Embryonic facial prominence (tissue), 1 donor: ENCODE data around the gene CLHC1.
"Not testable (repeated sequence)": the region's sequence is repeated elsewhere in the genome, so short reads cannot be mapped to it uniquely, and the experiment has no call there.

Experiments used
- DNase-seq: peaks from one replicate; pipeline ENCODE4 v3.0.0-alpha.2; 2016; ENCODE audit errors: extremely low spot score

CLHC1 gene

GRCh38 chr2:55232863-55233657 is 967 bp upstream of the CLHC1 start:
- DNase-seq: no peak

- DNase-seq: no peak
Observed at GRCh38 chr2:55231546-55232083, 478 bp downstream of the CLHC1 start.

- DNase-seq: no peak
Observed at GRCh38 chr2:55230551-55230950, 1.5 kb downstream of the CLHC1 start.

GRCh38 chr2:55229221-55229620 is 2.9 kb downstream of the CLHC1 start:
- DNase-seq: no peak

GRCh38 chr2:55228226-55228563 is 3.9 kb downstream of the CLHC1 start:
- DNase-seq: no peak

GRCh38 chr2:55227437-55228225 is 4.5 kb downstream of the CLHC1 start:
- DNase-seq: not testable (repeated sequence)

GRCh38 chr2:55225481-55226020 is 6.5 kb downstream of the CLHC1 start:
- DNase-seq: no peak

- DNase-seq: no peak
Observed at GRCh38 chr2:55224761-55225261, 7.3 kb downstream of the CLHC1 start.

- DNase-seq: no peak
Observed at GRCh38 chr2:55223958-55224760, 7.9 kb downstream of the CLHC1 start.

GRCh38 chr2:55213822-55214221 is 18.3 kb downstream of the CLHC1 start:
- no peak for DNase-seq

- no peak for DNase-seq
Observed at GRCh38 chr2:55204950-55205349, 27.1 kb downstream of the CLHC1 start.

- no peak for DNase-seq
Observed at GRCh38 chr2:55204536-55204935, 27.6 kb downstream of the CLHC1 start.

- DNase-seq: no peak
Observed at GRCh38 chr2:55200416-55200815, 31.7 kb downstream of the CLHC1 start.

- DNase-seq: no peak
Observed at GRCh38 chr2:55196526-55196925, 35.6 kb downstream of the CLHC1 start.

- not testable (repeated sequence) for DNase-seq
Observed at GRCh38 chr2:55191888-55192287, 40.2 kb downstream of the CLHC1 start.

- DNase-seq: not testable (repeated sequence)
Observed at GRCh38 chr2:55186837-55187236, 45.3 kb downstream of the CLHC1 start.

GRCh38 chr2:55180374-55180773 is 51.7 kb downstream of the CLHC1 start:
- no peak for DNase-seq

- no peak for DNase-seq
Observed at GRCh38 chr2:55176094-55176415, 56.0 kb downstream of the CLHC1 start.

GRCh38 chr2:55175254-55176093 is 56.6 kb downstream of the CLHC1 start:
- peak; percentile 60 for DNase-seq

- no peak for DNase-seq
Observed at GRCh38 chr2:55173438-55174054, 58.5 kb downstream of the CLHC1 start.
